GM12878 (cell line): ENCODE measurements around the gene SYNGR2. TPM values are rescaled to one million over a fixed set of nuclear protein-coding genes. Genes with fewer than 3 reads are reported as not detected.

Experiments
- ATF2 ChIP-seq: IDR thresholded peaks from 2 replicates; pipeline ENCODE4 v1.6.1; 2012; ENCODE audit warnings: low read length, inconsistent platforms
- BACH1 ChIP-seq: fragments of 450-650 bp; IDR thresholded peaks from 2 replicates; pipeline ENCODE4 v1.6.1; 2017; ENCODE audit warnings: mild to moderate bottlenecking, borderline replicate concordance
- CHD4 ChIP-seq: fragments of 200-600 bp; sonication (generic); IDR thresholded peaks from 2 replicates; pipeline ENCODE4 v1.6.1; 2016; ENCODE audit warnings: mild to moderate bottlenecking
- CTCF ChIP-seq, 3 experiments: IDR thresholded peaks in 2 of 3; conservative IDR thresholded peaks in 1 of 3; 2 replicates each; pipeline ENCODE4 v1.5.1; 2011; ENCODE audit warnings: low read depth in 3 of 3, low read length in 3 of 3, mild to moderate bottlenecking in 3 of 3, control low read depth in 2 of 3, moderate library complexity in 2 of 3, inconsistent platforms in 1 of 3, mixed read lengths in 1 of 3; ENCODE audit not compliant: control insufficient read depth in 2 of 3, insufficient read depth in 1 of 3; ENCODE audit errors: extremely low read depth in 1 of 3
- E2F8 ChIP-seq: fragments of 450-650 bp; IDR thresholded peaks from 2 replicates; pipeline ENCODE4 v1.6.1; 2018; ENCODE audit warnings: mild to moderate bottlenecking, low read depth, moderate library complexity; ENCODE audit not compliant: partially characterized antibody
- FOS ChIP-seq: IDR thresholded peaks from 3 replicates; pipeline ENCODE4 v1.6.1; 2011; ENCODE audit warnings: borderline replicate concordance; ENCODE audit not compliant: insufficient read length; ENCODE audit errors: extremely low read depth
- IKZF1 ChIP-seq: fragments of 450-650 bp; conservative IDR thresholded peaks from 2 replicates; pipeline ENCODE4 v1.6.1; 2017; ENCODE audit warnings: antibody characterized with exemption, mild to moderate bottlenecking
- KDM1A ChIP-seq: fragments of 200-600 bp; sonication (generic); IDR thresholded peaks from 2 replicates; pipeline ENCODE4 v1.6.1; 2016; ENCODE audit warnings: borderline replicate concordance
- MEF2A ChIP-seq: IDR thresholded peaks from 2 replicates; pipeline ENCODE4 v1.6.1; 2011; ENCODE audit warnings: low read depth, mild to moderate bottlenecking, low read length, moderate library complexity; ENCODE audit not compliant: insufficient read depth
- NR2F1 ChIP-seq: fragments of 450-650 bp; conservative IDR thresholded peaks from 2 replicates; pipeline ENCODE4 v1.6.1; 2017; ENCODE audit warnings: mild to moderate bottlenecking
- RAD21 ChIP-seq: IDR thresholded peaks from 2 replicates; pipeline ENCODE4 v1.6.1; 2011; ENCODE audit warnings: mild to moderate bottlenecking, low read depth, low read length, moderate library complexity; ENCODE audit not compliant: insufficient read depth
- RCOR1 ChIP-seq: conservative IDR thresholded peaks from 2 replicates; pipeline ENCODE4 v1.6.1; 2012; ENCODE audit warnings: low read depth, low read length, improper control_type of control experiment
- SIX5 ChIP-seq: IDR thresholded peaks from 2 replicates; pipeline ENCODE4 v1.6.1; 2011; ENCODE audit warnings: mild to moderate bottlenecking, low read depth, low read length, moderate library complexity; ENCODE audit not compliant: severe bottlenecking
- SPI1 ChIP-seq: IDR thresholded peaks from 2 replicates; pipeline ENCODE4 v1.6.1; 2011; ENCODE audit warnings: low read depth, mild to moderate bottlenecking, low read length, moderate library complexity, borderline replicate concordance; ENCODE audit not compliant: insufficient read depth
- ZBTB40 ChIP-seq: fragments of 450-650 bp; IDR thresholded peaks from 2 replicates; pipeline ENCODE4 v1.6.1; 2016; ENCODE audit warnings: mild to moderate bottlenecking, moderate library complexity, borderline replicate concordance
- polyA plus RNA-seq, 11 experiments: library from polyadenylated mRNA; depleted of rRNA in 4 of 11; unstranded in 6 of 11; stranded (reverse) in 5 of 11; fragments of >200 nt; fragmentation: Nextera tagmentation in 4 of 11; fragmentation: Illumina TruSeq in 1 of 11; extraction: Ambion mirVana in 4 of 11; extraction: Trizol in 1 of 11; gene quantifications; 1 replicate in 1 of 11; 2 replicates in 10 of 11; pipeline versions ENCODE4 v1.2.1 to v1.2.3, GENCODE V29; 2011 to 2016; ENCODE audit warnings: inconsistent platforms in 2 of 11, missing spikeins in 2 of 11, low read depth in 1 of 11
- total RNA-seq, 4 experiments: library from RNA; depleted of rRNA in 3 of 4; stranded (reverse); fragments of >200 nt in 3 of 4; fragmentation: Illumina TruSeq in 1 of 4; extraction: Trizol in 1 of 4; gene quantifications; 2 replicates each; pipeline versions ENCODE4 v1.2.1 to v1.2.3, GENCODE V29; 2013 to 2021

The SYNGR2 gene
- total and polyA plus RNA-seq, 10 of the 15 experiments (the other 5 are each of a cell fraction or from before 2014, with no cell fraction given), result 4.4 to 529 (median 261) TPM

- TF ChIP-seq BACH1 (no peak), MEF2A (no peak), E2F8 (no peak), NR2F1 (peak; percentile 68), IKZF1 (peak; percentile 47; the same call in 1 of the 2 replicates), CHD4 (no peak), RCOR1 (no peak), ZBTB40 (no peak), ATF2 (no peak), FOS (no peak), SPI1 (no peak), SIX5 (no peak), KDM1A (no peak), CTCF (IDR thresholded peaks at IDR 0.05 in 2 of 3, conservative IDR thresholded peaks at IDR 0.05 in 1 of 3; ENCODE audit: control insufficient read depth in 2 of 3, extremely low read depth in 1 of 3, insufficient read depth in 1 of 3, low read depth in 3 of 3, low read length in 3 of 3) (peak in 1 of 3 experiments; percentile 39; a peak in 1 of 6 replicates), RAD21 (no peak)
These were observed 47.2 kb upstream of the SYNGR2 start (continued) for GRCh38 chr17:78120971-78121800.
